Measurements from ENCODE around the gene FBN2. TPM values are rescaled to one million over a fixed set of nuclear protein-coding genes. Genes with fewer than 3 reads are reported as not detected.

FBN2 gene
- total RNA-seq, 1 donor from 2014 or later, result not detected

DNA sequence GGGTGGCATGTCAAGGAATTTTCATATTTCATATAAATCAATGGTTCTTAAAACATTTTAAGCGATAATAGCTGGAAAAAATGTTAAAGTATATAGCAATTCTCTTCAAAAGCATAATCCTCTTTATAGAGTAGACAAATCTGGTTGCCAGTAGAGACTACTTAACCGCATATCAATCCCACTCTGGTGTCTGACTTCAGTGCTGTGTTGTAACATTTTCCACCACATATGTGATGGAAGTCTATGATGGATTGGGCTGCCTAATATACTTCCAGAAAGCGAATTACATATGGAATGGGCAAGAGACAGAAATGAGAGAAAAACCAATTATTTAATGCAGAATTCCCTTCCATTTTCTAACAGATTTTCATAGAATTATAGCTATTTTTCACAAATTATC lies 54.3 kb downstream of the FBN2 start:
- intact Hi-C loops (cut with micrococcal nuclease), result no loop called here
- no peaks in the 10 kb centered on the region for H3K9me3 Mint-ChIP-seq
- no peaks in the 10 kb centered on the region for H3K27me3 Mint-ChIP-seq (ENCODE audit: insufficient read depth)
- H3K27ac Mint-ChIP-seq, result no peak overlapping the region
- H3K4me1 Mint-ChIP-seq (ENCODE audit: low read depth), result no peaks in the 10 kb centered on the region
- no peak for DNase-seq (ENCODE audit: low spot score)
- H3K4me3 Mint-ChIP-seq, result no peak overlapping the region
- no peaks in the 10 kb centered on the region for H3K36me3 Mint-ChIP-seq (ENCODE audit: low read depth)

DNA sequence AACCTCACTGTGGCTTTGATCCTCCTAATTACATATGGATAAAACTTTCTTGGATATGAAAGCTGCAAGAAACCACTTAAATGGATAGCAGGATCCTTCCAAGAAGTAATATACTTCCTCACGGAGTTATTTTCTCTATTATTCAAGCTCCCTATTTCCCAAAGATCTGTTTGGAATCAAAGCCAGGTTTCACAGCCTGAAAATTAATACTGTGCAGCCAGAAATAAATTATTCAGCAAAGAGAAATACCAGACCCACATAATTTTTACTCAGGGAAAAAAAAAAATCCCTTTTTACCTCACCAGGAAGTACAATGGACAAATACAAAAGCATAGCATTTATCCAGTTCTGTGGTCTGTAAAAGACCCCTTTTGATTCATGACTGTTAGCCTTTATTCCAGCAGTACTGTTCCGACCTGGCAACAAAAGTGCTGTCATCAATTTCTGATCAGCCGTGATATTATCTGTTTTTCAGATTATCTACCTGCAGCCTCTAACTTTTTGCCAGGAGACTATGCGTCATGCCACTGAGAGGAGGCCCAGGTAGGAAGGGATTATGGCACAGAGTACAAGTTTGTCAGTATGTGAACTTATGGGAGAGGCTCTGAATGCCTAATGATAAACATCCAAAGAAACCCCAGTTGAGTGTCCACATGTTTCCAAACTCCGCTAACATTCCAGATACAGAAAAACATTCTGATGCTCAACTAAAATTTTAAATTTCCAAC lies 57.0 kb downstream of the FBN2 start:
- no peaks in the 10 kb centered on the region for H3K9me3 Mint-ChIP-seq
- no peak overlapping the region for H3K27ac Mint-ChIP-seq

DNA sequence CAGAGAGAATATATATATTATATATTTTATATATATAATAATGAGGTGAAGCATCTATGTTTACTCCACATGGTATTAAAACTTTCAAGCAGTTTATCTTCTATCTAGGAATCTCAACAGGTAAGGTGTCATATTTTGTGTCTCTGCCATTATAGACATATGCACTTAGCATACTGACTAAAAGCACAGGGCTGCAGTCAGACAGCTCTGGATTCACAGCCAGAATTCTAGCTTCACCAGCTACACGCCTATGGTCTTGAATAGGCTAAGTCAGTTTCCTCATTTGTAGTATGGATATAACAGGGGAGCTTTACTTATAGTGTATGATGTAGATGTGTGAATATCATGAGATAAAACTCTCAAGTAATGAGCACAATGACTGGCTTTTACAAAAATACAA lies 57.9 kb downstream of the FBN2 start:
- H3K4me3 Mint-ChIP-seq, result no peak overlapping the region
- no peaks in the 10 kb centered on the region for H3K4me1 Mint-ChIP-seq (ENCODE audit: low read depth)
- H3K27me3 Mint-ChIP-seq (ENCODE audit: insufficient read depth), result no peaks in the 10 kb centered on the region
- no peak for DNase-seq (ENCODE audit: low spot score)
- H3K27ac Mint-ChIP-seq, result no peak overlapping the region
- intact Hi-C loops (cut with micrococcal nuclease), result no loop called here
- no peaks in the 10 kb centered on the region for H3K9me3 Mint-ChIP-seq
- no peaks in the 10 kb centered on the region for H3K36me3 Mint-ChIP-seq (ENCODE audit: low read depth)

More for the DNA sequence above, 57.0 kb downstream of the FBN2 start:
- Mint-ChIP-seq H3K4me1 (ENCODE audit: low read depth) (no peaks in the 10 kb centered on the region), H3K27me3 (ENCODE audit: insufficient read depth) (no peaks in the 10 kb centered on the region), H3K36me3 (ENCODE audit: low read depth) (no peaks in the 10 kb centered on the region), H3K4me3 (no peak overlapping the region)
- no peak for DNase-seq (ENCODE audit: low spot score)
- intact Hi-C loops (cut with micrococcal nuclease), result no loop called here

DNA sequence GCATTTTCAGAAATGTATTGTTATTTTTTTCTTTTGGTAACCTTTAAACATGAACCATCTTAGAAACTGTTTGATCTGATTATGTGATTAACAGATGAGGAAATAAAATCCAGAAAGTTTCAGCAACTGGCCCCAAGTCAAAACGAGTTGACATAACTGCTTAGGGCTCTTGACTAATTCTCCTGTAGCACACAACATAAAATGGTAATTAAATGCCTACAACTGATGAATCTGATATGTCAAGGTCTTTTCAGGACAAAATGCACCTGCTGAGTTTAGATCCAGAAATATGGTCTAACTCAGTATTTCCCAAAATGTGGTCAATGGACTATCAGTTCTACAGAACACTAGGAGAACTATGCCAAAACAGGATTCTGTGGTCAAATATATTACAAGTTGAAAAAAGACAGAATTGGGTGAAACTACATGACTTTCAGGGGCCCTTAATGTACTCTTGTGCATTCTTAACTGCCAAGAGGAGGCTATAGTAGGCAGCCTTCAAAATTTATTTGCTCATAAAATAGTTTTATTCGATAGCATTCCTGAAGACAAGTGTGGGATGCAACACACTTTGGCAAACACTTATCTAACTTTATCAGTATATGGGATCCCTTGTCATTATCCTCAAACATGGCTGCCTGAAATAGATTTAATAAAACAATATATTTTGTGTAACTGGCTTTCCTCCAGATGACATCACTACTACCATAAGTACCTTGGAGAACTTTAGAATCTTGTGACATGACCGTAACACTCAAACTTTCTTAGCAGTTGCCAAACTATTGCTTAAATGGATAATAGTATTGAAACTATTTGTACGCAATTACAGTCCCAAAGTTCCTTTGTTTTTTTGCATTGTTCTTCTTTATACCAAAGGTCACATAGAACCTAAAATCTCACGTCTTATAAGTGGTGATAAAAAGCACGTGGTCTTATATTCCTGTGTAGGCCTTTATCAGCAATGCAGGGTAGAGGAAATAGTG lies 59.4 kb downstream of the FBN2 start:
- Mint-ChIP-seq H3K36me3 (ENCODE audit: low read depth) (no peaks in the 10 kb centered on the region), H3K9me3 (no peaks in the 10 kb centered on the region), H3K4me3 (no peak overlapping the region), H3K4me1 (ENCODE audit: low read depth) (no peaks in the 10 kb centered on the region), H3K27me3 (ENCODE audit: insufficient read depth) (no peaks in the 10 kb centered on the region), H3K27ac (no peak overlapping the region)
- DNase-seq (ENCODE audit: low spot score), result no peak
- intact Hi-C loops (cut with micrococcal nuclease), result no loop called here

DNA sequence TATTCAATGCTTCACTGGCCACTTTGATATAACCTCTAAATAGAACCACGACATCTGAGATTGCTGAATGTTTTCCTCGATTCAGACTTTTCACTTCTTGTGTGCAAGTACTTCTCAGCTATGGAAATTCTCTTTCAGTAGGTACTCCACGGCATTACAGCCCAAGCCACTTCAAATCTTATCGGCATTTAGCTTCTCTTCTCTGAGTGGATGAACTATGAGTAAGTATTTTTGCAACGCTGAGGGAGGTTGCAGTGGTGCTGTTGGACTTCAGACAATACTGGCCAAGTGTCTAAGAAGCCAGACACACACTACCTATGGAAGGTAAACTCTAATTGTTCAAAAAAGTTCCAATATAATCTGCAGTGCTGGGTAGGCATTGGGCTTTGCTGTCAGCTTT lies 60.1 kb downstream of the FBN2 start:
- no peak for DNase-seq (ENCODE audit: low spot score)
- no peaks in the 10 kb centered on the region for H3K4me1 Mint-ChIP-seq (ENCODE audit: low read depth)
- no peaks in the 10 kb centered on the region for H3K36me3 Mint-ChIP-seq (ENCODE audit: low read depth)
- H3K27ac Mint-ChIP-seq, result no peak overlapping the region
- H3K4me3 Mint-ChIP-seq, result no peak overlapping the region
- intact Hi-C loops (cut with micrococcal nuclease), result no loop called here
- H3K27me3 Mint-ChIP-seq (ENCODE audit: insufficient read depth), result no peaks in the 10 kb centered on the region
- H3K9me3 Mint-ChIP-seq, result no peaks in the 10 kb centered on the region

DNA sequence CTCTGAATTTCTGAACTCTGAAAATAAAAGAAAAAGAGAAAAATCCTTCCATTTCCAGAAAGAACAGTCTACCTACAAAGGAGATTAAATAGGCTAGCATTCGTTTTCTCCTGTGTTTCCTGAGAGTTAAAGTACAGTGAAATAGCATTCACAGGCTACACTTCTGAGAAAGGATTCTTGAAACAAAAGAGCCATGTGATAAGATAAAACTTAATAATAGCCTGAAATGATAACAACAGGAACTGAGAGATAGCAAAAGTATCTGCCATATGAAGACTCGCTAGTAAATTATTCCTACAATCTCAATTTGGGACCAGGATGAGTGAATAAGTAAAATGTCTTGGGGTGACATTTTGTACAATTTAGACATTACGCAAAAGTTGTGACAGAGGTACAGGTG lies 62.4 kb downstream of the FBN2 start:
- no peak for DNase-seq (ENCODE audit: low spot score)
- no peaks in the 10 kb centered on the region for H3K27me3 Mint-ChIP-seq (ENCODE audit: insufficient read depth)
- no peaks in the 10 kb centered on the region for H3K36me3 Mint-ChIP-seq (ENCODE audit: low read depth)
- intact Hi-C loops (cut with micrococcal nuclease), result no loop called here
- H3K9me3 Mint-ChIP-seq, result no peaks in the 10 kb centered on the region
- no peak overlapping the region for H3K27ac Mint-ChIP-seq
- H3K4me3 Mint-ChIP-seq, result no peak overlapping the region
- no peaks in the 10 kb centered on the region for H3K4me1 Mint-ChIP-seq (ENCODE audit: low read depth)

DNA sequence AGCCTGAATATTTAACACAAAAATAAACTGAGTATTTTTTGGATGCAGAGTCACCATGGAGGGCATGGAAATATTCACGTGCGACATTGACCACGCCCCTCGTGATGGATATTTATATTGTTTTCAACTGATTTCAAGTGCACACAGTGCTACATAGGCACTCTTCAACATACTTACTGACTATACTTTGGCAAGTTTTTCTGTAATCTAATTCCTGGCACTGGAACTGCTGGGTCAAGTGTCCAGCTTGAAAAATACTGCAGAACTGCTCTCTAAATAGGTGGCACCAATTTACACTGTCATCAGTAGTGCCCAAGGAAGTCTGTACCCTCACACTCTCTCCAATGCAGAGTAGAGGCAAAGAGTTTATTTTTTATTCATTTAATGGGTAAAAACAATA lies 65.1 kb downstream of the FBN2 start:
- intact Hi-C loops (cut with micrococcal nuclease), result no loop called here
- Mint-ChIP-seq H3K9me3 (no peaks in the 10 kb centered on the region), H3K4me3 (no peak overlapping the region), H3K27ac (no peak overlapping the region), H3K4me1 (ENCODE audit: low read depth) (no peaks in the 10 kb centered on the region), H3K27me3 (ENCODE audit: insufficient read depth) (no peaks in the 10 kb centered on the region), H3K36me3 (ENCODE audit: low read depth) (no peaks in the 10 kb centered on the region)
- no peak for DNase-seq (ENCODE audit: low spot score)

DNA sequence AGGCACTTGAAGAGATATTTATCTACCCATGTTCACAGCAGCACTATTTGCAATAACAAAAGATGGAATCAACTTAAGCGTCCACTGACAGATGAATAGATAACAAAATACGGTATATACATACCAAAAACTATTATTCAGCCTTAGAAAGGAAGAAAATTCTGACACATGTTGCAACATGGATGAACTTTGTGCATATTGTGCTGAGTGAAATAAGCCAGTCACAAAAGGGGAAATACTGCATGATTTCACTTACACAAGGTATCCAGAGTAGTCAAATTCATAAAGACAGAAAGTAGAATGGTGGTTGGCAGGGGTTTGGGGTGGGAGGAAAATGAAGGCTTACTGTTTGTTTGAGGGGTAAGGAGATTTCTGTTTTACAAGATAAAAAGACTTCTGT lies 66.0 kb downstream of the FBN2 start:
- intact Hi-C loops (cut with micrococcal nuclease), result no loop called here
- Mint-ChIP-seq H3K4me3 (no peak overlapping the region), H3K27me3 (ENCODE audit: insufficient read depth) (no peaks in the 10 kb centered on the region), H3K27ac (no peak overlapping the region), H3K36me3 (ENCODE audit: low read depth) (no peaks in the 10 kb centered on the region), H3K4me1 (ENCODE audit: low read depth) (no peaks in the 10 kb centered on the region), H3K9me3 (no peaks in the 10 kb centered on the region)
- DNase-seq (ENCODE audit: low spot score), result no peak

DNA sequence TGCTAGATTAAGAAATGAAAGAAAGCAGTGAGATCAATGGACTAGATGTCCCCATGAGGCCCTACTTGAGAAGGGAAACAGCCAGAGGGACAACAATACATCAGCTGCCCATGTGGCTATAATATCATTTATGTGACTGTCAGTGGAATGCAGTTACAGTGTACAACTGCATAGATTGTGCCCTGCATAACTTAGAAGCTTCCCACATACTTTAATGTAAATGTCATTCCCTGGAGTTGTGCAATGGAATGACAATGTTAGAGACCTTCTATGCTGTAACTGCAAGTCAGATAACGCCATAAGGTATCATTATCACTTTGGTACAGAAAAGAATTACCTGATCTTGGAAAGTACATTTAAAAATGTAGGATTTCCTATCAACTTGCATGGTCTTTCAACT lies 67.4 kb downstream of the FBN2 start:
- no peak overlapping the region for H3K27ac Mint-ChIP-seq
- no peak overlapping the region for H3K4me3 Mint-ChIP-seq
- no peaks in the 10 kb centered on the region for H3K4me1 Mint-ChIP-seq (ENCODE audit: low read depth)
- intact Hi-C loops (cut with micrococcal nuclease), result no loop called here
- H3K27me3 Mint-ChIP-seq (ENCODE audit: insufficient read depth), result no peaks in the 10 kb centered on the region
- H3K9me3 Mint-ChIP-seq, result no peaks in the 10 kb centered on the region
- H3K36me3 Mint-ChIP-seq (ENCODE audit: low read depth), result no peaks in the 10 kb centered on the region
- no peak for DNase-seq (ENCODE audit: low spot score)

DNA sequence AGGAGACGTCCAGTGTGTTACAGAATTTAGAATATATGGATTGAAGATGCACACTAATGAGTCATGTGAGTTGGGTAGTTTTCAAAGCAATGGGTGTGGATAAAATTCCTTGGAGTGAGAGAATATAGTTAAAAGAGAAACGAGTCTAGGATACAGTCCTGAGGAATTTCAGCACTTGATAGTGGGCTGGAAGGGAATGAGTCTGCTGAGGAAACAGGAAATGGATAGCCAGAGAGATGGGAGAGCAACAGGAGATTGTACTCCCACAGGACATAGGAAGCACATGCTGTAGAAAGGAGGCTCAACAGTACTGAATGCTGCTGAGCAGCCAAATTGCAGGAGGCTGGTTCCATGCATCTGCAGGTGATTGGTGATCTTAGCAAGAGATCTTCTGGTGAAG lies 68.1 kb downstream of the FBN2 start:
- H3K36me3 Mint-ChIP-seq (ENCODE audit: low read depth), result no peaks in the 10 kb centered on the region
- H3K4me1 Mint-ChIP-seq (ENCODE audit: low read depth), result no peaks in the 10 kb centered on the region
- H3K27me3 Mint-ChIP-seq (ENCODE audit: insufficient read depth), result no peaks in the 10 kb centered on the region
- H3K9me3 Mint-ChIP-seq, result no peaks in the 10 kb centered on the region
- no peak overlapping the region for H3K27ac Mint-ChIP-seq
- intact Hi-C loops (cut with micrococcal nuclease), result no loop called here
- H3K4me3 Mint-ChIP-seq, result no peak overlapping the region
- no peak for DNase-seq (ENCODE audit: low spot score)

DNA sequence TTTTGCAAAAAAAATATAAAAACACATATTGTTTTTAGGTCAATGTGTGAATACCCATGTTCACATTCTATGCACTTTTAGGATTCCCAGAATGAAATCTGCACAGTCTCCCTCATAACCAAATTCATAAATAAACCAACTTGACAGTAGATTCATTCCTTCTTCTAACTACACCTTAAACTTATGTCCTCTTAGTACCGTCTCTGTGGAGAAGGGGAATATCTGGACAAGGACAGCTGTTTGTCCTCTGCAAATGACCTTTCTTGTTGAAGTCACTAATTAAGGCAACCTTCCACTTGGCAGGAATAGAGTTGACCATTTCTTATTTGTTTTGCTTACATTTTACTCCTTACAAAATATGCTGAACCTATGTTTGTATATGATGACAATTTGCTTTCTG lies 71.1 kb downstream of the FBN2 start:
- DNase-seq (ENCODE audit: low spot score), result no peak
- Mint-ChIP-seq H3K4me3 (no peak overlapping the region), H3K4me1 (ENCODE audit: low read depth) (no peaks in the 10 kb centered on the region), H3K9me3 (no peaks in the 10 kb centered on the region), H3K36me3 (ENCODE audit: low read depth) (no peaks in the 10 kb centered on the region), H3K27ac (no peak overlapping the region), H3K27me3 (ENCODE audit: insufficient read depth) (no peaks in the 10 kb centered on the region)
- intact Hi-C loops (cut with micrococcal nuclease), result no loop called here

DNA sequence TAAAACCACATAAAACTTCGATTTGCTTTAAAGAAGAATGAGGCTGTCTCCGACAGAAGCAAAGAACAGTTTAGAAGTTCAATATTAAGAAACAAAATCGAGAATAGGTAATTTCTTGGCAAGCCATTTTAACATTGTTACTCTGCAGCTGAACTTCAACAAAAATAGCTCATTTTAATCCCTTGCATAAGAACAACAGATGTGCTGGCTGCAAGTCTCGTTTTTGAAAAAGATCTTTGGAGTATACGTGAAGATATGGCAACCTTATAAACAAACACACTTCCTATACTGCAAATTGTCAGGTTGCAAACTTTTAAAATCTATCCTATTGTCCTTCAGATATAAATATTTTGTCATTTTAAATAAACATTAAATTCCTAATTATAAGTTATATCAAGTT lies 71.5 kb downstream of the FBN2 start:
- Mint-ChIP-seq H3K4me1 (ENCODE audit: low read depth) (no peaks in the 10 kb centered on the region), H3K36me3 (ENCODE audit: low read depth) (no peaks in the 10 kb centered on the region), H3K27me3 (ENCODE audit: insufficient read depth) (no peaks in the 10 kb centered on the region), H3K9me3 (no peaks in the 10 kb centered on the region), H3K4me3 (no peak overlapping the region), H3K27ac (no peak overlapping the region)
- no peak for DNase-seq (ENCODE audit: low spot score)
- intact Hi-C loops (cut with micrococcal nuclease), result no loop called here

DNA sequence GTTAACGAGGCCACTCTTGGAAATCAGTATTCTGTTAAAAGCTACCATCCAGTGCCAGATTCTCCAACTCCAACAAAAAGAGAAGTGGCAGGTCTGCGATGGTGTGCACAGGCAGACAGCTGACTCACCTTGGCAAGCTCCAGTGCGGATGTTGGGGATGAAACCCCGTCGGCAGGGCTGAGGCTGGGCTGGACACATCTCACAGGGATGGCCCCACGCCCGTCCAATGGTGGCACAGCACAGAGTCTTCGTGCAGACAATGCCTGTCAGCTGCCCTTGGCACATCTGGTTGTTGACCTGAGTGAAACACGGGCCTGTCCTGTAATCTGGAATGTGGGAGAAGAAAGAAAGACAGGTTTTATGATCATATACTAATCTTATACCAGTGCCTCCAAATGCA lies 73.4 kb downstream of the FBN2 start:
- H3K4me1 Mint-ChIP-seq (ENCODE audit: low read depth), result no peaks in the 10 kb centered on the region
- H3K36me3 Mint-ChIP-seq (ENCODE audit: low read depth), result no peaks in the 10 kb centered on the region
- DNase-seq (ENCODE audit: low spot score), result no peak
- no peaks in the 10 kb centered on the region for H3K27me3 Mint-ChIP-seq (ENCODE audit: insufficient read depth)
- H3K4me3 Mint-ChIP-seq, result no peak overlapping the region
- no peaks in the 10 kb centered on the region for H3K9me3 Mint-ChIP-seq
- H3K27ac Mint-ChIP-seq, result no peak overlapping the region
- intact Hi-C loops (cut with micrococcal nuclease), result no loop called here

Data from activated T-helper 1 cell treated with anti-CD3 and anti-CD28 coated beads, Interleukin-12 subunit alpha, Interleukin-12 subunit beta, Interleukin-2, Interleukin-4 antibody, amounts not matched to agents 30 ng/mL and 10 ng/mL and 1 ng/mL, durations not matched to agents 14 hours and 24 hours and 36 hours (primary cell).